ENCODE data around the gene SLC24A3.

DNA sequence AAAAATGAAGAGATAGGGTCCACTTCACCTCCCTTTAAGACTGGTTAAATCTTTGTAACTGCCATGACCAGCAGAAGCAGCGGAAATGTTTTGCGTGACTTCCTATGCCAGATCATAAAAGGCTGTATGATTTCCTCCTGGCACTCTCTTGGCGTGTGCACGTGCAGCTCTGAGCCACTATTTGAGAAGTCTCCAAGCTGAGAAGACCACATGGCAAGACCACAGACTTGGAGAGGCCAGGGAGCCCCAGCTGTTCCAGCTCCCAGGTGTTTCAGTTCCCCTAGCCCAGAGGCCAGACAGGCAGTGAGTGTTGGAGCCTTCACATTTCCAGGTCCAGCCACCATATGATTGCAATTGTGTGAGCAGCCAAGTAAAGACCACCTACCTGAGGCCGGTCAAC, 286.3 kb downstream of the SLC24A3 start:
- TF ChIP-seq, protein P1, sequence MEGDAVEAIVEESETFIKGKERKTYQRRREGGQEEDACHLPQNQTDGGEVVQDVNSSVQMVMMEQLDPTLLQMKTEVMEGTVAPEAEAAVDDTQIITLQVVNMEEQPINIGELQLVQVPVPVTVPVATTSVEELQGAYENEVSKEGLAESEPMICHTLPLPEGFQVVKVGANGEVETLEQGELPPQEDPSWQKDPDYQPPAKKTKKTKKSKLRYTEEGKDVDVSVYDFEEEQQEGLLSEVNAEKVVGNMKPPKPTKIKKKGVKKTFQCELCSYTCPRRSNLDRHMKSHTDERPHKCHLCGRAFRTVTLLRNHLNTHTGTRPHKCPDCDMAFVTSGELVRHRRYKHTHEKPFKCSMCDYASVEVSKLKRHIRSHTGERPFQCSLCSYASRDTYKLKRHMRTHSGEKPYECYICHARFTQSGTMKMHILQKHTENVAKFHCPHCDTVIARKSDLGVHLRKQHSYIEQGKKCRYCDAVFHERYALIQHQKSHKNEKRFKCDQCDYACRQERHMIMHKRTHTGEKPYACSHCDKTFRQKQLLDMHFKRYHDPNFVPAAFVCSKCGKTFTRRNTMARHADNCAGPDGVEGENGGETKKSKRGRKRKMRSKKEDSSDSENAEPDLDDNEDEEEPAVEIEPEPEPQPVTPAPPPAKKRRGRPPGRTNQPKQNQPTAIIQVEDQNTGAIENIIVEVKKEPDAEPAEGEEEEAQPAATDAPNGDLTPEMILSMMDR (IDR thresholded peaks at IDR 0.05; ENCODE audit: insufficient read depth, low read depth, low read length) = no peak
- TF ChIP-seq EZH2 (IDR thresholded peaks at IDR 0.05; ENCODE audit: insufficient read depth, low read length) = no peak

Data from astrocyte (in vitro differentiated cells and primary cell).